ENCODE data around the gene CAMSAP1. TPM values are rescaled to one million over a fixed set of nuclear protein-coding genes. Genes with fewer than 3 reads are reported as not detected.
"Not testable (repeated sequence)": the region's sequence is repeated elsewhere in the genome, so short reads cannot be mapped to it uniquely, and the experiment has no call there.

The CAMSAP1 gene
- total and polyA plus RNA-seq, 10 of the 15 experiments (the other 5 are each of a cell fraction or from before 2014, with no cell fraction given): 1.4 to 24.7 (median 8.0) TPM

GRCh38 chr9:135947105-135947504 is 39.8 kb upstream of the CAMSAP1 start:
- H3K4me1 ChIP-seq (ENCODE audit: control insufficient read depth, insufficient read depth, low read length); H3K9ac ChIP-seq (ENCODE audit: control insufficient read depth, insufficient read depth, low read length); intact Hi-C loops (cut with micrococcal nuclease; ENCODE audit: unreplicated experiment); H2AFZ ChIP-seq (ENCODE audit: control insufficient read depth, low read depth, low read length); CTCF ChIA-PET; H3K4me3 ChIP-seq; SMC1A ChIA-PET (ENCODE audit: uncharacterized antibody, unreplicated experiment); H4K20me1 ChIP-seq (ENCODE audit: control insufficient read depth, insufficient read depth); ATAC-seq; BruUV-seq (replicated peaks); H3K27me3 ChIP-seq (replicated peaks in 1 of 2; ENCODE audit: control insufficient read depth in 2 of 2, insufficient read depth in 2 of 2, low read length in 1 of 2); RAD21 ChIA-PET (ENCODE audit: unreplicated experiment); H3K79me2 ChIP-seq (ENCODE audit: control insufficient read depth, insufficient read depth, low read length); DNase-seq (ENCODE audit: low read depth, low spot score); H3K9me3 ChIP-seq (replicated peaks; ENCODE audit: control insufficient read depth, insufficient read depth, low read length); in situ Hi-C loops (cut with MboI); H3K27ac ChIP-seq (ENCODE audit: control insufficient read depth, insufficient read depth); FAIRE-seq; H3K4me2 ChIP-seq (ENCODE audit: control insufficient read depth, insufficient read depth): not testable (repeated sequence)
- WGBS (ENCODE audit: insufficient coverage, insufficient replicate concordance, low lambda C conversion rate, missing lambda C conversion rate): 98% methylated on average over 19 of the region's 19 CpGs
- POLR2A ChIA-PET: interaction anchor here (1.5 kb wide), 1 partner anchor 13 kb away, joined by 3 read pairs; no protein-coding TSS in a partner anchor
- H3K36me3 ChIP-seq (ENCODE audit: control insufficient read depth in 2 of 2, insufficient read depth in 2 of 2, low read length in 1 of 2): peaks cover 10 to 23% of the 10 kb centered on the region in 2 experiments; a peak in 3 of 4 replicates

GRCh38 chr9:135946392-135946994 is 39.1 kb upstream of the CAMSAP1 start:
- H4K20me1 ChIP-seq (ENCODE audit: control insufficient read depth, insufficient read depth): peaks cover 2% of the 10 kb centered on the region; the same call in 1 of the 2 replicates
- no peak overlapping the region for H3K27ac ChIP-seq (ENCODE audit: control insufficient read depth, insufficient read depth)
- H2AFZ ChIP-seq (ENCODE audit: control insufficient read depth, low read depth, low read length): no peak overlapping the region
- DNase-seq (ENCODE audit: low read depth, low spot score) (no peak), ATAC-seq (no peak), FAIRE-seq (no peak)
- no peak overlapping the region for H3K4me2 ChIP-seq (ENCODE audit: control insufficient read depth, insufficient read depth)
- no peak overlapping the region for H3K4me3 ChIP-seq
- no peaks in the 10 kb centered on the region for H3K27me3 ChIP-seq (replicated peaks in 1 of 2; ENCODE audit: control insufficient read depth in 2 of 2, insufficient read depth in 2 of 2, low read length in 1 of 2)
- H3K79me2 ChIP-seq (ENCODE audit: control insufficient read depth, insufficient read depth, low read length): no peaks in the 10 kb centered on the region
- intact Hi-C loops (cut with micrococcal nuclease; ENCODE audit: unreplicated experiment): no loop called here
- POLR2A ChIA-PET: interaction anchor here (1.5 kb wide), 1 partner anchor 14 kb away, joined by 3 read pairs; no protein-coding TSS in a partner anchor
- no peaks in the 10 kb centered on the region for H3K9me3 ChIP-seq (replicated peaks; ENCODE audit: control insufficient read depth, insufficient read depth, low read length)
- TF ChIP-seq NKRF (conservative IDR thresholded peaks at IDR 0.05) (no peak), IKZF2 (IDR thresholded peaks at IDR 0.05) (no peak), TCF3 (IDR thresholded peaks at IDR 0.05; ENCODE audit: borderline replicate concordance, insufficient read depth, low read depth, low read length) (no peak)
- CTCF ChIA-PET: no interaction called here
- SMC1A ChIA-PET (ENCODE audit: uncharacterized antibody, unreplicated experiment): no interaction called here
- no peak overlapping the region for H3K9ac ChIP-seq (ENCODE audit: control insufficient read depth, insufficient read depth, low read length)
- no TSS peak for BruUV-seq (replicated peaks)
- H3K4me1 ChIP-seq (ENCODE audit: control insufficient read depth, insufficient read depth, low read length): no peaks in the 10 kb centered on the region
- in situ Hi-C loops (cut with MboI): no loop called here
- H3K36me3 ChIP-seq (ENCODE audit: control insufficient read depth in 2 of 2, insufficient read depth in 2 of 2, low read length in 1 of 2): peaks cover 10 to 22% of the 10 kb centered on the region in 2 experiments; a peak in 3 of 4 replicates
- WGBS (ENCODE audit: insufficient coverage, insufficient replicate concordance, low lambda C conversion rate, missing lambda C conversion rate): 97% methylated on average over 14 of the region's 14 CpGs
- RAD21 ChIA-PET (ENCODE audit: unreplicated experiment): no interaction called here
